ENCODE data around the gene SIMC1.

Gene SIMC1

DNA sequence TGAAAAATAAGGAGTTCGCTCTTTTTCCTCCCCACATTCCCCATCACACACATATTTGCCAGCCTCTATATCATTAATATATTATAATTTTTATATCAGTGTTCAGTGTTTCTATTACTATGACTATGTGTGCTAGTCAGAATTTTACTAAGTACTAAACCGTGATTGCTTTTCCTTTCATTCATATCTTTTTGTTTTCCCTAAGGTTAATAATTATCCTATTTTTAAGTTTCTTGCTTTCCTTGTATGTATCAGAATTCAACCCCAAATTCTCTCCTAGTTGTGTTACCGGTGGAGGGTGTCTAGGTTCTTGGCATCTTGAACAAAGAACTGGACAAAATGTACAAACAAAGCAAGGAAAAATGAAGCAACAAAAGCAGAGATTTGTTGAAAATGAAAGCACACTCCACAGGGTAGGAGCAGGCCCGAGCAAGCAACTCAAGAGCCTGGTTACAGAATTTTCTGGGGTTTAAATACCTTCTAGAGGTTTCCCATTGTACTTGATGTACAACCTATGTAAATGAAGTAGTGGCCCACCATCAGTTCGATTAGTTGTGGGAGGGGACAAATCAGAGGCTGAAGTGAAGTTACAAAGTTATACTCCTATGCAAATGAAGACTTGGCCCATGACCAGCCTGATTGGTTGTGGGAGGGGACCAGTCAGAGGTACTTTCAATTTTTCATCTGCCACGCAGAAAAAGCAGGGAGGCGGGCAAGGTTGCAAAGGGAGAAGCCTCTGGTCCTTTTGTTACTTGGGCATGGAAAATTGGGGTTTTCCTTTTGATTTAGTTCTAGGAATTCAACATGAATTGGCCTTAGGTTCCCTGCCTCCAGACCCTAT lies 79.5 kb downstream of the SIMC1 start:
- DNase-seq, result no peak

DNA sequence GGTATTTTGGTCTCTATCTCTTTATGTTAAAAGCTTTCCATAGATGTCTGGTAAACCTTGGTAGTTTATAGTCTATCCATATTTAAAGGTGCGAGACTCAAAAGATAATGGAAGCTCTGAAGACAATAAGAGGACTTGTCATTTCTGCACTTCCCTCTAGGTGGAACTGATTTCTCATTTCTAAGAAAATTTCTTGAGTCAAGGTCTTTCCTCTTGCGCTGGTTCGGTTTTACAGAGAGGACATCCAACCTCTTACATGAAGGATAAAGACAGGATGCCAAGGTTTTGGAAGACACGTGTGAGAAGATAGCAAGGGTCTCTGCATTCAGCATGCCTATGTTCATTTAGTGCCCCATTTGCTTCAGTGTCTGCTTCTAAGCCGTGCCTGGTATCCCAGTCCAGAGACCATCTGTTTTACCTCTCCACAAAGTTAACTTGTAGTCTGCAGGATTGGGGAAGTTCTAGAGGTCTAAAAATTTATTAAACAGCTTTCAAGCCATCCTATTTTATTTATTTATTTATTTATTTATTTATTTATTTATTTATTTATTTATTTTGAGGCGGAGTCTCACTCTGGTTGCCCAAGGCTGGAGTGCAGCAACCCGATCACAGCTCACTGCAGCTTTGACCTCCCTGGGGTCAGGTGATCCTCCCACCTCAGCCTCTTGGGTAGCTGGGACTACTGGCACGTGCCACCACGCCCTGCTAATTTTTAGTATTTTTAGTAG lies 81.8 kb downstream of the SIMC1 start:
- DNase-seq, result no peak

DNA sequence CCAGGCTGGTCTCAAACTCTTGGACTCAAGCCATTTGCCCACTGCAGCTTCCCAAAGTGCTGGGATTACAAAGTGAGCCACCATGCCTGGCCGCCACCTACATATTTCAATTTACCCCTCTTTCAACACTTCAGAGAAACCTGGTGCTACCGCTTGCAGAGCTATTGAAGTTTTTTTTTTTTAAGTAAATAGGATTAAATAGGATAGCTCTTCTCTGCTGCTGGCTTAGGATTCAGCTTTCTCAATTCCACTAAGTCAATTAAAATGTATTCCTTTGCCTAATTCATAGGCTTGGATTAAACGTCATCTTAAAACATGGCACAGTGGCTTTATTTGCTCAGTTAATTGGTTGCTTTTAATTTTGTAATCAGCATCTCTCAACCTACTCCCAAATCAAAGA lies 82.4 kb downstream of the SIMC1 start:
- DNase-seq, result no peak

DNA sequence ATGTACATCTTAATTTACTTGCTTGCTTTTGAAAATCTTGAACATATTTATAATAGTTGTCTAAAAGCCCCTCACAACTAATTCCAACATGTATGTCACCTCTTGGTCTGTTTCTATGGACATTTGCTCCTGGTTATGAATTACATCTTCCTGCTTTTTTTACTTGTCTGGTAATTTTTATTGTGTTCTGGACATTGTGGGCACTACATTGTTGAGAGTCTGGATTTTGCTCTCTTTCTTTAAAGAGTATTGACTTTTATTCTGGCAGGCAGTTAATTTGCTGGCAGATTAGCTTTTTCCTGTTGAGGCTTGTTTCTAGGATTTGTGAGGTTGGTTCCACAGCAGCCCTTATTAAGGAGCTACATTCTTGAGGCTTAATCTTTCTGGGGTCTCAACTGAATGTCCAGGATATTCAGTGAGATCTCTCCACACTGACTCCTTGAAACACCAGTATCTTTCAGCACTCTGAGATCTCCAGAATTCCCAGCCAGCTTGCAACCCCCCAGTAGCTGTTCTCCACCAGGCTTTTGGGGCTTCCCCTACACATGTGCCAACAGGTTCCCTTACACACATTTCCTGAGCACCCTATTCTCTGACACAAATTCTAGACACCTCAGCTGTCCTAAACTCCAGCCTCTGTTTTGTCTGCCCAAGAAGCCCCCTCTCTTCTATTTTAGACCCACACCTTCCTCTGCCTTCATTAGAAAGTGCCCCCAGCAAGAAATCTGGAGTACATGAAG lies 96.0 kb downstream of the SIMC1 start:
- no peak for DNase-seq

DNA sequence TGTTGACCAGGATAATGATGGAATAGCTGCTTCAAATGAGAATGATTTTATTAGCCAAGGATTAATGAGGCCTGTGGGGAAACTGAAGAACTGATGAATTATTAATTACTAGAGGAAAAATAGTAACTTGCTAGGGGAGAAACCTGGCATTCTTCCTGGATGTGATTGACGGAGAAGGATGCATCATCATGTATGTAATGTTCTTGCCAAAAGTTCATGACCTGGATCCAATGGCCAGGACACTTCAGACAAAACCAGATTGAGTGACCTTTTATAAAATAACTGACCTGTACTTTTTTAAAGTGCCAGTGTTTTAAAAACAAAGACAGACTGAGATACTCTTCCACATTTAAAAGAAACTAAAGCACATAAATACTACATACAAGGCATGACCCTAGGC lies 99.7 kb downstream of the SIMC1 start:
- DNase-seq, result no peak

DNA sequence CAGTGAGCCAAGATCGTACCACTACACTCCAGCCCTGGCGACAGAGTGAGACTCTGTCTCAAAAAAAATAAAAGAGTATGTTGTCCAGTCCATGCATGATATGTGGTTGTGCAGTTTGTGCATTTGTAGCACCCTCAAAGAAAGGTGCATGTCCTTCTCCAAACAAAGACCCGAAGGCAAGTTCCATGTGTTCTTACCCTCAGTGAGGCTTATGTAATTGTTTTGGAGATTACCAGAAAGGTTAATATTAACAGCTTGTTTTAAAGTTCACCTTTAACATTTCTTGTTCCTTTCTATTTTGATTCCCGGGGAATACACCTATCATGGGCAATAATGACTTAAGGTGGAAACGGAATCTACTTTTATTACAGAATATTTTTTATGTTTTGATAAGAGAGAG lies 101.1 kb downstream of the SIMC1 start:
- DNase-seq, result no peak

DNA sequence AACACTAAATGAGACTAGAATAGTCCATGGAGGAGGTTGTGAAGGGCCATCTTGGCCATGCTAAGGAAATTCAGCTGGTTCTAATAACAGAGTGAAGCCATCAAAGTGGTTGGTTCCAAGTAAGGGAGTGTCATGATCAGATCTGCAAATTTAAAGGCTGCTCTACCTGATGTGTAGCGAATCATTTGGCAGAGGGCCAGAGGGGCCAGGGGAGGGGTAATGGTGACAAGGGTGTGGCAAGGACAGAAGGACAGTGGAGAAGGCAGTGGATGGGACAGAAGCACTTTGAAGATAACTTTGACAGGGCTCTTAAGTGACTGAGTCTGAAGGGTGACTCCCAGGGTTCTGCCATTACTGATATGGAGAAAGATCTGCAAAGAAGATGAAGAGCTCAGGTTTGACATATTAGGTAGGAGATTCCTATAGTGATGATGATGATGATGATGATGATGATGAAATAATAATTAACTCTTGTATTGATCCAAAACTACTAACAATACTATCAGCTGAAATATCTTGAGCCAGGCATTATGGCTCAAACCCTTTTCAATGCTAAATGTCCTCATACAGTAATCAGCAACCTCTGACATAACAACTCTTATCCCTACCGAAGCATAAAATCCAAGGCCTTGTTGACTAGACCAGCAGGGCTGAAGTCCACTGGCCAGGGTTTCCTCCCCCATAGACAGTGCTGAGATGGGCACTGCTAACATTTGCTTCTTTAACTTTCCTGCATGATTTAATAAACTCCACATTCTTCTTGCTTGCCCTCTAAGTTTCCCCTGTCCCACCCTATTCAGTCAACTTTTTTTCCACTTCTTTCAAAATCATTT lies 103.3 kb downstream of the SIMC1 start:
- no peak for DNase-seq

DNA sequence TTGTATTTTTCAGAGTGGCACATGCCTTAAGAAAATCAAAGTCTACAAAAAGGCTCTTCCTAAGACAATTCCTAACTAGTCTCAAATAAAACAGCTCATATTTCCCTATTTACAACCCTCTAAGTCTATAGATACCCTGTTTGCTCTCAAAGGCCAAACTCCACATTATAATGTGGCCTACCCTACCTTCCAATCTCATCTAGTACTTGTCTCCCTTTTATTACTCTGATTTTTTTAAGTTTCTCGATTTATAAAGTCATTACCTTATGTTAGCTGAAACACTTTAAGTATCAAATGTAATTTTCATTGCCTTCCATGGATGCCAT lies 103.9 kb downstream of the SIMC1 start:
- no peak for DNase-seq

DNA sequence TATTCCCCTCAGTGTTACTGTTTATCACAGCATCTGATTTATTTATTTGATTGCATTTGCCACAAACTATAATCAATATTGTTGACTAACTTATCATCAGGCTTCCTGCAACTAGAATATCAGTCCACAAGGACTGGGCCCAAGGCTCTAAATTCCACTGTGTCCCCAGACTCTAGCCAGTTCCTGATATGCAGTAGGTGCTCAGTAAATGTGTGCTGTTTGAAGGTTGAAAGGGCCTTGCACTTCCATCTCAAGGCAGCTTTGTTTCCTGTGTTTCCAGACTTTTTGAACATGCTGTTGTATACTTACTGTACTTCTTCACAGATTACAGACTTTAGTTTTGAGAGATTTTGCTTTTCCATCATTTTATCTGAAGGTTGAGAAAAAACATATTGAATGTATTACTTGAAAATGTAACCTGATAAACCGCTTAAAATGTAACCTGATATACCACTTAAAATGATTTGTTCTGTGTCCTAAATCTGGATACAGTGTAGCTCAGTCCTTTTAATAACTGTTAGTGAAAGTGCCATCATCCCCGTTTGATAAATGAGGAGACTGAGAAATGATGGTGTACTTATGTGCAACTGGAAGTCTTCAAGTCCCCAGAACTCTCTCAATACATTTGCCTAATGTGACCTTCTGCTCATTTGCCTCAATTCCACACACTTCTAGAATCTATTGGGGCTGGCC lies 104.7 kb downstream of the SIMC1 start:
- no peak for DNase-seq

DNA sequence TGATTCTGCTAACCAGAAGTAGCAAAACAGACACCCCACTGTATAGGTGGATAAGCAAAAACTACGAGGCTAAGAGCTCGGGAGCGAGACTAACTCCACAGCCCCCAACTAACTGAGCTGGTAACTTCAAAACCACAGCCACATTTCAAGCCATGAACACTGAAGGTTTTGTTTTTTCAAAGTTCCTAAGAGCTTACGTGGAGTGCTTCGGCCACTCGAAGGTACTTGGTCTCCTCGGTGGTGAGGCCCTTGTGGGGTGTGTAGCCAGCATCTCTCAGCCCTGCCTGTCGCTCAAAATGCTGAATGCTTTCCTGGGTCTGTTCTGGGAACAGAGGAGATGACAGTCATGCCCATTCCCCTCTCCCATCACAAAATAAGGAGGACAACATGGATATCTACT lies 112.2 kb downstream of the SIMC1 start:
- DNase-seq, result no peak

DNA sequence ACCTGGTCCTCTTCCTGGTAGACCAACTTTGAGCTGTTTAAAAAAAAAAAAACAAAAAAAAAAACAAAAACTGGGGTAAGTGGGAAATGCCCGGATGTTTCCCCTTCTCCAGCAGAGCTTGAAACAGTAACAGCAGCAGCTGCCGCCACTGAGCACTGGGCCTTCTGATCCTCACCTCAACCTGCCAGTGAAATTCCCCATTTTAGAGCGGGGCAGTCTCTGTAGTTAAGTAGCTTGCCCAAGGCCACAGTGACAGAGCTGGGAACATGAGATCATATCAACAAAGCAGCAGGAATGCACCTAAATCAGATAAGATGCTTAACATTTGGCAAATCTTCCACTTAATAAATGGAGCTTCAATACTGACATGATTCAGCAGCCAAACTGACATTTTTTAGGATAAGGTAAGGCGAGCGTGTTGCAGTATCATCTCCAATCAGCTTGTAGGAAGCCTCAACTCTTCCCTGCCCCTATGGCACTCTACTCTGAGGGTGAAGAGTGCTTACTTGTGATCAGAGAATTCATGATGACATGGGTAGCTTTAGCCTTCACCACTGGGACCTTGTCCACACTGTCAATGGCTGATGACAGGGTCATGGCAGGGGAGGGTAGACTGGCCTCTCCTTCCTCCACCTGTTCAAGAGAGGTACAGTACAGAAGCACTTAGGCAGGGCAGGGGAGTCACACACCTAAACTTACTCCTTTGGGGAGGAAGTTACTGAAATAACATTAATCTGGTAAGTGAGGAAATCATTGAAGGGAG lies 114.1 kb downstream of the SIMC1 start:
- DNase-seq, result no peak

DNA sequence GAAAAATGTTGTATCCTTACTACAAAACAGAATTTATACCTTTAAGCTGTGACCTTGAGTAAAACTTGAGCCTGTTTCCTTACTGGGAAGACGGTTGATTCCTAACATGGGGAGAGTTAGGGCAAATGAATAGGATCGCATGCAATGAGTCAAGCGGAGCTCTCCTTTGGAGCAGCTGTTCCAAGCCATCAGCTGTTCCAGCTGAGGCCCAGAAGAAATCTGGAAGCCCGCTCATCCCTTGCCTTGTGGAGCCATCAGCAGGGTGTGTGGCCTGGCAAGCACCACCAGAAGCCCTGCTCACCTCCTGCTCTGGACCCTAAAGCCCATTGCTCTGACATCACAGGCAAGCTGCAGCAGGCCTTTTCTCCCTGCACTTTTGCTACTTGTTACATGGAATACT lies 115.3 kb downstream of the SIMC1 start:
- no peak for DNase-seq

DNA sequence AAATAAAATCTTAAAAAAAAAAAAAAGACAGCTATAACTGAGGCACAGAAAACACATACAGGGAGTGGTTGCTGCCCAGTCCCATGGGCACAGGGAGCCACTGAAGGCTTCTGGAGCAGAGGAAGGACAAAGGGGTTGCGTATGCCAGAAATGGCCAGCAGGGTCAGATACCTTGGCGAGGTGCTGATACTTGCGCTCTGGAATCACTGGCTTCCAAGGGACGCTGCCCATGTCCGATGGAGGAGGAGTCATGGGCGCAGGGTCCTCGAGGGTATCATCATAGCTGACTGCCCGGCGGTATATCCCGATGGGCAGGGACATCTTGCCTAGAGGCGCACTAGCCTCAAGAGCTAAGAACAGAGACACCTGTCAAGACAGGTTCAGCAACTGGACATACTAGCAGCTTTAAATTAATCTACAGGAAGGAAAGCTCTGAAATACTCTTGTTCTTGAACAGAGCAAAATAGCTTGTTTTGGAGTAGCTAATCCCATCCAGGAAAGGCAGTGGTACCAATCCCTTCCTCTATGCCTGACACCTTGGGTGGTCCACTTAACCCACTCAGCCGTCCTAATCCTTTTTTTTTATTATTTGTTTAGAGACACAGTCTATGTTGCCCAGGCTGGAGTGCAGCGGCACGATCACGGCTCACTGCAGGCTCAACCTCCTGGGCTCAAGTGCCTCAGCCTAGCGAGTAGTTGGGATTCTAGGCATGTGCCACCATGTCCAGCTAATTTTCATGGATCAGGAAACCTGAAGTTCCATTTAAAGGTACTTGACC lies 117.4 kb downstream of the SIMC1 start:
- no peak for DNase-seq

DNA sequence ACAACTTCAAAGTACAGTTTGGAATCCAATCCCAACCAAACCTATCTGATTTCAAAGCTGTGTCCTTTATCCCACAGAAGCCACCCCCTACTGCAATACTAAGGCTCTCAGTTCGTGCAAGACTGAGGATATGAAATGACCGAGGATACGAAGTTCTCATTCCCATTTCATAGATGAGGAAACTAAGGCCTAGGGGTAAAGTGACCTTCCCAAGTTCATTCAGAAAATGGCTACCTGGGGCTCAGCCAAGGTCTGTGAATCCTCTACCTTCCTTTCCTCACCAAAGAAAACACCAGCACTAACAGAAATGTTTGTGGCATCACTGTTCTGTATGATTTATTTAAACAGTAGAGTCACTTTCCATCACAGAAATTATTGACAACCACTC lies 117.9 kb downstream of the SIMC1 start:
- DNase-seq, result no peak

DNA sequence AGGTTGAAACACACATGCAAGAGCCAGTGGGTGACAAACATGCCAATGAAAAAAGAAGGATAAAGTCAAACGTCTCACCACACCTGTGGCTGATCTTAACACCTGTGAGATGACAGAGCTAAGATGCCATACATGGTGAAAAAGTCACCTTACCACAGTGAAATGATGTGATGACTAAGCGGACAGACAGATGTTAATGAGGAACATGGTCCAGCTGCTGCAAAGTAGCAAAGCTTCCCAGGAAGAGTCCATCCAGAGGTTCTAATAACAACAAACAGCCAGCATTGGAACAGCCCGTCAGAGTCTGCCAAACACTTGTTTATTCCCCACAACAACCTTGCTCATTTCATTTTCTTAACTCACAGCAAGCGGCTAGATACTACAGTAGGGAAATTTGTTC lies 121.4 kb downstream of the SIMC1 start:
- DNase-seq, result no peak

DNA sequence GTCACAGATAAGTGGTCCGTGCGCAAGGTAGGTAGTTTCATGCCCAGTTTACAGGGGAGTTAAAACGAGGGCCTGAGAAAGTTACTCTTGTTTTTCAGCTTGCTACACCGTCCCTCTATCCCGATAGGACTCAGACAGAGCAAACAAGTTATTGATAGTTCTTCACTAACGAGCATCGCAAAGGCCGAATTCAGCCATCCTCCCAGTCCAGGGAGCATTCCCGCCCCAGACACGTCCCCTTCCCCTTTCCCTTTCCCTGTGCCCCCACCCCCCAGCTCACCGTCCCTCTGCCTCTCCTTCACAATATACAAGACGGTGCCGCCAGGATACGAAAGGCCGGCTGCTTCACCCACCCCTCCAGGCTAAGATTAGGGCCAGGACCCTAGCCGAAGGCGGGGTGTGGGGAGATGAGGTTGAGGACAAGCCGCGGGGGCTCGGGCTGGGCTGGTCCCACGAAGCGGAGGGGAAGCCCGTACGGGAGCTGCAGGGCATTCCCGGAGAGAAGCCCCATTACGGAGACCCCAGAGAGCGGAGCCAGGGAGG lies 122.7 kb downstream of the SIMC1 start:
- peak; percentile 1 to 3 for DNase-seq

DNA sequence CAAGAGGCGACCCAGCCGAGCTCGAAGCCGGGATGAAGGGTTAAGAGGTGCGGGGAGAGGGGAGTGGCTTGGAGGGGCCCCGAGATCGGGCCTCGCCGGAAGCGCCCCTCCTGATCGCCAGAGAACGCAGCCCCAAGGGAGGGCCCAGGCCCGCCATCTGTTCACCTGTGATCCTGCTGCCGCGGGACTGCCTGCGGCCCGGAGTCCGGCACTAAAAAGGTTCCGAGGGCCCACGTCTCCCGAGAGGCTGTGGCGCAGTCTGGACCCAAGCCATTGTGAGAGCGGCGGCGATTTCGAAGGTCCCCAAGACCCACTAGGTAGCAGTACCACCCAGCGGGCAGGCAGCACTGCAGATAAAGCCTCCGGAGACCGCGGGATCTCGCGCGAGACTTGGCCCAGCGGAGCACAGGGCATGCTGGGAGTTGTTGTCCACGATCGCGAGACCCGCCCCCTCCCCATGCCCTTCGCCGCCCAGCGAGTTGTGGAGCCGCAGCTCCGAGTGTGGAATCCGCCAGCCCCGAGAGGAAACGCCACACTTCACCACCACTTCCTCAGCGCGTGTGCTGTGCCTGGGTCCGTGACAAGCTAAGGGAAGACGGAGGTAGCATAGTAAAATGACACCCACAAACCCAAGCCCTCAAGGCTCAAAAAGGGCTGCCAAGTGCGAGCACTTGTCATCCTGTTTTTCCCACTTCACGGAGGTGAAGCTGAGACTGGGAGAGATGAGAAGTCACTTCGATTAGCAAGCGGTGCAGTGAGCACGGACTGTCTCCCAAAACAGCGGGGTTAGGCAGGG lies 123.4 kb downstream of the SIMC1 start, which contains the start of gene KIAA1191:
Gene KIAA1191 (minus strand): TSS at position 328 of the 796 bp plus-strand sequence. CDS start 2,256 bp downstream, outside the sequence.
- DNase-seq, result peak; percentile 90 to 94

DNA sequence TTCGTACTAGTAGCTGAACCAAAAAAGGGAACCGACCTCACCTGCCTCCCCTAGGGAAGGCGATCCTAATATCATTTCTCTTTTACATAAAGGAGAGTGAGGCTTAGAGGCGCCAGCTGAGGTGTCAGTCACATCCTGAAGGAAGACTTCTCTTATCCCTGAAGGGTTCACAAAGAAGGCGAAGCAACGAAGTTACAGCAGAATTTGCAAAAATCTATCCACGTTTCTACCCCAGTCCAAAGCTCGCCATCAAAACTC lies 123.9 kb downstream of the SIMC1 start:
- DNase-seq, result no peak

DNA sequence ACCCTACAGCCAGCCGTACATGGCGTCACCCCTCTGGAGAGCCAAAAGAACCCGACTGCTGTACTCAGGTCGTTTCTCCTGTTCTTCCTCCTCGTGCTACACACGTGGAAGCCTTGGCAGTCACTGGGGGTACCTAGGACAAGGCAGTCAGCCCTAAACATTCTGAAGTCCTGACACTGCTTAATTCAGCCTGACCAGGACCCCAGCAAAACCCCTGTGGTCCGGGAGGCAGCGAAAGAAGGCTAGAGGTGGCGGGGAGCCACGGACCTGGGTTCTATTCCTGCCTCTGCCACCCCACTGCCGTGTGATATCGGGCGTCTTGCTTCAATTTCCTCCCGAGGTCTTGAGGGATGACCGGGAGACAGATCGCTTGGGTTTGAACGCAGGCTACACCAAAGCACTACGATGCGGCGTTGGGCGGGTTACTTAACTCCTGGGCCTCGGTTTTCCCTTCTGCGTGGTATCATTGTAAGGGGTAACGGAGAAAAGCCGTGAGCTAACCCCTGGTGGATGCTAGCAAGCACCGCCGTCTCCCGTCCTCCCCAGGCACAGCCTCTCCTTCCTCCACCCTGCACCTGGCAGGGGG lies 126.6 kb downstream of the SIMC1 start:
- no peak for DNase-seq

All from inflammatory macrophage treated with lipopolysaccharide for 1 hour (primary cell).